GM21576 (cell line): ENCODE data around the gene THOC2.
"Not testable (repeated sequence)": the region's sequence is repeated elsewhere in the genome, so short reads cannot be mapped to it uniquely, and the experiment has no call there.

Source experiments
- ATAC-seq: cut with Tn5 transposase; IDR thresholded peaks from one replicate; pipeline ENCODE4 v1.9.1; 2021; ENCODE audit warnings: mild to moderate bottlenecking, moderate library complexity; ENCODE audit not compliant: unreplicated experiment

Gene THOC2

GRCh38 chrX:123675154-123675553 lies 57.7 kb downstream of the THOC2 start:
- no peak for ATAC-seq

DNA sequence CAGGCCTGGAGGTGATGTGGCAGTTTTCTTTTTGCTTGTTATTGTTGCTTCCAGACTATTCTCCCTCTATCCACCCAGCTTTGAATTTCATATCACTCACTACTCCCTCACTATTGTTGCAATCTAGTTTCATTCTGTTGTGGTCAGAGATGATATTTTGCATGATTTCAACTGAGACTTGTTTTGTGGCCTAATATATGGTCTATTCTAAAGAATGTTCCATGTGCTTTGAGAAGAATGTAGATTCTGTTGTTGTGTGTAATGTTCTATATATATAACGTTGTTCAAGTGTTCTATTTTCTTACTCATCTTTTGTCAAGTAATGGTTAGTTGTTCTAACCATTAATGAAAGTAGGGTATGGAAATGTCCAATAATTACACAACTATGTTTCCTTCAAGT lies 59.0 kb downstream of the THOC2 start:
- ATAC-seq, result no peak

DNA sequence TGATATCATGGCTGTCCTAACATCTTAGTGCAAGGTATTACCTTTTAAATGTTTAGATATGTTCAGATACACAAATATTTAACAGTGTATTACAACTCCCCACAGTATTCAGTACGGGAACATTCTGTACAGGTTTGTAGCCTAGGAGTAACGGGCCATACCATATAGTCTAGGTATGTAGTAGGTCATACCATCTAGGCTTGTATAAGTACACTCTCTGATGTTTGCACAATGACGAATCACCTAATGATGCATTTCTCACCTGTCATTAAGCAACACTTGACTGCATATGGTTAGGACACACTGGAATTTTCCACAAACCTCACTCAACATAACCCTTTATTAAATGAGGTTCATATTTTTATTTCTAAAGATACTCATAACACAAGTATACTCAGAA lies 67.7 kb downstream of the THOC2 start:
- ATAC-seq, result no peak

DNA sequence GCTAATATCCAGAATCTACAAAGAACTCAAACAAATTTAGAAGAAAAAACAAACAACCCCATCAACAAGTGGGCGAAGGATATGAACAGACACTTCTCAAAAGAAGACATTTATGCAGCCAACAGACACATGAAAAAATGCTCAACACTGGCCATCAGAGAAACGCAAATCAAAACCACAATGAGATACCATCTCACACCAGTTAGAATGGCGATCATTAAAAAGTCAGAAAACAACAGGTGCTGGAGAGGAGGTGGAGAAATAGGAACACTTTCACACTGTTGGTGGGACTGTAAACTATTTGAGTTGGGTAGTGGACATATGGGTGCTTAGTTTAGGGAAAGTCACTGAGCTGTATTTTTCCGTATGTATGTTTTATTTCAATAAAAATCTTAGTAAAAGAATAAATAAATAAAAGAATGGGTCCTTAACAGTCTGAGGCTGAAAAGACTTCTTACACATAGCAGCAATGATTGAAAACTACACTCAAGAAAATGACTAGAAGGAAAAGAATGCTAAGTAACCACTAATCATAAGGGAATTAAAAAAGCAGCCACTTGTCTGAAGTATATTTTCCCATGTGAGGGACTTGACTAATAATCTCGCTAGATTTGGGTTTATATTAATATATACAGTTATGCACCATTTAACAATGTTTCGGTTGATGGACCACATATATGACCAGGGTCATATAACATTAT lies 68.2 kb downstream of the THOC2 start:
- not testable (repeated sequence) for ATAC-seq

GRCh38 chrX:123663720-123664119 lies 69.1 kb downstream of the THOC2 start:
- not testable (repeated sequence) for ATAC-seq

GRCh38 chrX:123656507-123656906 lies 76.3 kb downstream of the THOC2 start:
- not testable (repeated sequence) for ATAC-seq

DNA sequence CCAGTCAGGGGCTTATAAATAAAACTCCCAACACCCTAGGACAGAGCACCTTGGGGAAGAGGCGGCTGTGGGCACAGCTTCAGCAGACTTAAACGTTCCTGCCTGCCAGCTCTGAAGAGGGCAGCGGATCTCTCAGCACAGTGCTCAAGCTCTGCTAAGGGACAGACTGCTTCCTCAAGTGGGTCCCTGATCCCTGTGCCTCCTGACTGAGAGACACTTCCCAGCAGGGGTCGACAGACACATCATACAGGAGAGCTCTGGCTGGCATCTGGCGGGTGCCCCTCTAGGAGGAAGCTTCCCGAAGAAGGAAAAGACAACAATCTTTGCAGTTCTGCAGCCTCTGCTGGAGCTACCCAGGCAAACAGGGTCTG lies 84.1 kb downstream of the THOC2 start:
- ATAC-seq, result not testable (repeated sequence)

- no peak for ATAC-seq
Measured at GRCh38 chrX:123648028-123648810, 84.6 kb downstream of the THOC2 start.

DNA sequence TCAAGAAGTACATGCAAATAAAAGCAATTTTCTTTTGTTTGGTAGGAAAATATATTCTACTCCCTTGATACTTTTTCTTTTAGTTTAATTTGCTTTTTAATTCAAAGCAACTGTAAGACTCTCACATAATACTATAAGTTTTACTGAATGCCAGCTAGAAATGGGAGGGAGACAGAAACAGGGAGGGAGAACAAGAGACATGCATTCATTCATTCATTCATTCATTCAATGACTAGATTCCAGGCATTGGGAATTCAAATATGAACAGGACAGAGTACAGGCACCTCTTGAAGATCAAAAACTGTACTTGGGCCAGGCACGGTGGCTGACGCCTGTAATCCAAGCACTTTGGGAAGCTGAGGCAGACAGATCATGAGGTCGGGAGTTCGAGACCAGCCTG lies 85.6 kb downstream of the THOC2 start:
- no peak for ATAC-seq

GRCh38 chrX:123629502-123629901 lies 103.3 kb downstream of the THOC2 start:
- no peak for ATAC-seq

DNA sequence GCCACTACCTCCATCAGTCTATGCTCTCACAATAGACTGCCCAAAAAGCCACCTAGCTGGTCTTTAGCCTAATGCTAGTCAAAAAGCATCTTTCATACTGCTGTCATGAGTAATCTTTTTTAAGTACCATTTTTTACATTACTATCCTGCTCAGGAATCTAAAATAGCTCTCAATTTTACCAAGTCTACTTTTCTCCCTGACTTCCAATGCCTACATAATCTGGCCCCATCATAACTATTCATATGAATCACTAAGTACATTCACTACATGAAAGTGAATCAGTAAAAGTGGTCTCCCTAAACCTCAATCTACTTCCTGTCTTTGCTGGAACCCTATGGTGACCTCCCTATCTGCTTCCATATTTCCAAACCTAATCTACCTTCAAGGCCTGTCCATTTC lies 105.9 kb downstream of the THOC2 start:
- no peak for ATAC-seq

GRCh38 chrX:123625952-123626351 lies 106.9 kb downstream of the THOC2 start:
- no peak for ATAC-seq

GRCh38 chrX:123625477-123625876 lies 107.4 kb downstream of the THOC2 start:
- ATAC-seq, result no peak

GRCh38 chrX:123617007-123617406 lies 115.8 kb downstream of the THOC2 start:
- no peak for ATAC-seq

DNA sequence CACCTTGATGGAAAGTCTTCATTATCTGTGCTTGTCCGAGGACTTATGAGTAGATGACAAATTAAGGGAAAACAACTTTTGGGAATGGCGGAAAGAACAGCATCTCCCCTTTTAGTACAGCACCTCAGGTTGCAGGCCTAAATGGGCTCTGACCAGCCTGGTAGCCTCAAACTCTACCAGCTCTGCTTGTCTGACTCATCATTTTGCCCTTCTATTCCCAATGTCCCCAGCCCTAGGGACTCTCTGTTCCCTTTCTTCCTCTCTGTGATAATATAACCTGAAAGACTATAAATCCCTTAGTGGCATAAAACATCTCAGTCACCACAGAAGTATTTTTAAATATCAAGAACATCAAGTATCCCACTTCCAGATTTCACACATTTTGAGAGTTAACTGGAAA lies 121.9 kb downstream of the THOC2 start:
- no peak for ATAC-seq

GRCh38 chrX:123607806-123608205 lies 125.0 kb downstream of the THOC2 start:
- ATAC-seq, result no peak

GRCh38 chrX:123607270-123607669 lies 125.6 kb downstream of the THOC2 start:
- no peak for ATAC-seq

GRCh38 chrX:123603491-123603890 lies 129.4 kb downstream of the THOC2 start:
- no peak for ATAC-seq

DNA sequence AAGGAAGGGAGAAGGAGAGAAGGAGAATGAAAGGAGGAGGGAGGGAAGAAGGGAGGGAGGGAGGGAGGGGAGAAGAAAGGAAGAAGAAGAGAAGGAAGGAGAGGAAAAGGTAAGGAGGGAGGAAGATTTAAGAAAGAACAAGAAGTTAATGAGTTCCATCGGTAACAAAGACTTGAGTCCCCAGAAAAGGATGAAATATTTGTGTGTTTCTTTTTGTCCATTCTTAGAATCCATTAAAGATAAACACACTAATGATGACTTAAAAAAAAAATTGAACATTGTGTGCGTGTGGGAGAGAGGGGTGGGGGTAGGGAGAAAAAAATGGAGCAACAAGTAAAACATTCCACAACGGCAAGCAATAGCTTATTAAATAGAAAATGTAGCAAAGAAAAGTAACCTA lies 131.4 kb downstream of the THOC2 start:
- ATAC-seq, result no peak

DNA sequence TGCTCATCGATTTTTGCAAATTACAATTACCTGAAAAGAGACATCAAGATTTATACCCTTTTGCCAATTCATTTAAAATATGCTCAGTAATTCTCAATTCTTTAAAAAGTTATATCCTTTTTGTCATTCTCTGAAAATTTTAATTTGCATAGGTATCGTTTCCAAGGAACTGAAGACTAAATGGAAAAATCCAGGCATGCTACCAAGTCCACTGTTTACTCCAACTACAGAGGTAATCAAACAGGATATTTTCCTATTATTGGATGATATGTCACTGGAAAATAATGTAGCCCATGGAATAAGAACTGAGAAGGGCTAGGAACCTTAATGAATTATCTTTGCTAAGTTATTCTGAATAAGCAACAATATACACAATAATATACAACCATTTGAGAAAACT lies 132.7 kb downstream of the THOC2 start:
- no peak for ATAC-seq

GRCh38 chrX:123590842-123591486 lies 141.9 kb downstream of the THOC2 start:
- no peak for ATAC-seq

DNA sequence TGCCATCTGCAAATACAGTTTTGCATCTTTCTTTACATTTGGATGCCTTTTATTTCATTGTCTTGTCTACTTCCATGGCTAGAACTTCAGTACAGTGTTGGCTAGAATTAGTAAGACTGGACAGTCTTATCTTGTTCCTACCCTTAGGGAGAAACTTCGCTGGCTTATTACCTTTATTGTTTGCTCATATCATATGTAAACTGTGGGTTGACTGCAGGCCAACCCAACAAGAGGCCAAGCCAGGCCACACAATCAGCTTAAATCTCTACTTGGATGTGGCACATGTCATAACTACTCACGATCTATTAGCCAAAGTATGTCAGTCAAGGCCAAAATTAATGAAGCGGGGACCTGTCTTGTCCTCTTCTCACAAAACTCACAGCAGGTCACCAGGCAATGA lies 144.1 kb downstream of the THOC2 start:
- ATAC-seq, result no peak
